HG03469 (cell line): ENCODE measurements around the gene AKAP4.

Source experiments
- ATAC-seq: cut with Tn5 transposase; IDR thresholded peaks from one replicate; pipeline ENCODE4 v1.9.1; 2021; ENCODE audit warnings: mild to moderate bottlenecking, moderate library complexity, moderate number of reproducible peaks; ENCODE audit not compliant: unreplicated experiment

AKAP4 gene

GRCh38 chrX:50200907-50201306, at the start of gene AKAP4:
Gene AKAP4, minus strand, starts transcription at chrX:50201007. Its CDS starts 118 bp downstream, at chrX:50200889.
- ATAC-seq: no peak

GRCh38 chrX:50211510-50211909, 10.7 kb upstream of the AKAP4 start:
- ATAC-seq: no peak

GRCh38 chrX:50206753-50207152, 5.9 kb upstream of the AKAP4 start:
- no peak for ATAC-seq

GRCh38 chrX:50204364-50204899, 3.6 kb upstream of the AKAP4 start, which contains the start of gene CCNB3:
Gene CCNB3, plus strand, starts transcription at chrX:50204765. Its CDS starts 80,399 bp downstream, at chrX:50285164.
- ATAC-seq: peak; percentile 98

- ATAC-seq: no peak
These were observed 1.7 kb upstream of the AKAP4 start for GRCh38 chrX:50202539-50202938.

- no peak for ATAC-seq
These were observed 2.5 kb downstream of the AKAP4 start for GRCh38 chrX:50198348-50198747.

GRCh38 chrX:50188859-50189600, 11.8 kb downstream of the AKAP4 start:
- ATAC-seq: no peak

- no peak for ATAC-seq
These were observed 16.9 kb downstream of the AKAP4 start for GRCh38 chrX:50183891-50184290.

GRCh38 chrX:50180073-50180940, 20.5 kb downstream of the AKAP4 start:
- no peak for ATAC-seq

- no peak for ATAC-seq
These were observed 31.1 kb downstream of the AKAP4 start for GRCh38 chrX:50169717-50170116.

- peak; percentile 41 for ATAC-seq
These were observed 32.5 kb downstream of the AKAP4 start for GRCh38 chrX:50168241-50168687.

- no peak for ATAC-seq
These were observed 33.4 kb downstream of the AKAP4 start for GRCh38 chrX:50167366-50167765.

- ATAC-seq: no peak
These were observed 35.1 kb downstream of the AKAP4 start for GRCh38 chrX:50165727-50166126.

- no peak for ATAC-seq
These were observed 39.7 kb downstream of the AKAP4 start for GRCh38 chrX:50161127-50161526.

GRCh38 chrX:50158593-50158992, 42.2 kb downstream of the AKAP4 start:
- no peak for ATAC-seq

GRCh38 chrX:50157545-50158135, 43.2 kb downstream of the AKAP4 start:
- no peak for ATAC-seq

GRCh38 chrX:50154429-50154828, 46.4 kb downstream of the AKAP4 start:
- no peak for ATAC-seq

GRCh38 chrX:50152456-50152855, 48.4 kb downstream of the AKAP4 start:
- ATAC-seq: no peak

GRCh38 chrX:50147972-50148371, 52.8 kb downstream of the AKAP4 start:
- ATAC-seq: no peak
